Right lobe of liver (tissue), 4 donors: ENCODE data around the gene AMER1.

Experiments used
- POLR2A ChIP-seq: fragments of 450-650 bp; IDR thresholded peaks from one replicate; pipeline ENCODE4 v1.6.1; 2017; ENCODE audit warnings: antibody characterized with exemption, mild to moderate bottlenecking
- TF ChIP-seq, protein P1 (sequence below), 4 donors: fragments of 200-600 bp in 3 of 4; fragments of 450-650 bp in 1 of 4; IDR thresholded peaks; one replicate each; pipeline versions ENCODE4 v1.5.1 to v1.8.0; 2016 to 2022; ENCODE audit warnings: antibody characterized with exemption in 4 of 4, mild to moderate bottlenecking in 2 of 4
- donor health status: DM: no; HTN: no; CAD: no.
- donor health status: DM: no; HTN: no; CAD: no.
- donor health status: DM: no; HTN: yes; CAD: no.

- TF ChIP-seq, protein P1, sequence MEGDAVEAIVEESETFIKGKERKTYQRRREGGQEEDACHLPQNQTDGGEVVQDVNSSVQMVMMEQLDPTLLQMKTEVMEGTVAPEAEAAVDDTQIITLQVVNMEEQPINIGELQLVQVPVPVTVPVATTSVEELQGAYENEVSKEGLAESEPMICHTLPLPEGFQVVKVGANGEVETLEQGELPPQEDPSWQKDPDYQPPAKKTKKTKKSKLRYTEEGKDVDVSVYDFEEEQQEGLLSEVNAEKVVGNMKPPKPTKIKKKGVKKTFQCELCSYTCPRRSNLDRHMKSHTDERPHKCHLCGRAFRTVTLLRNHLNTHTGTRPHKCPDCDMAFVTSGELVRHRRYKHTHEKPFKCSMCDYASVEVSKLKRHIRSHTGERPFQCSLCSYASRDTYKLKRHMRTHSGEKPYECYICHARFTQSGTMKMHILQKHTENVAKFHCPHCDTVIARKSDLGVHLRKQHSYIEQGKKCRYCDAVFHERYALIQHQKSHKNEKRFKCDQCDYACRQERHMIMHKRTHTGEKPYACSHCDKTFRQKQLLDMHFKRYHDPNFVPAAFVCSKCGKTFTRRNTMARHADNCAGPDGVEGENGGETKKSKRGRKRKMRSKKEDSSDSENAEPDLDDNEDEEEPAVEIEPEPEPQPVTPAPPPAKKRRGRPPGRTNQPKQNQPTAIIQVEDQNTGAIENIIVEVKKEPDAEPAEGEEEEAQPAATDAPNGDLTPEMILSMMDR (IDR thresholded peaks at IDR 0.05) = no peak
- no peak for TF ChIP-seq POLR2A
These were observed 16.6 kb downstream of the AMER1 start for GRCh38 chrX:64188901-64189300.
